Mesodermal cell (in vitro differentiated cells): ENCODE measurements around the gene CCDC102B.
"Not testable (repeated sequence)": the region's sequence is repeated elsewhere in the genome, so short reads cannot be mapped to it uniquely, and the experiment has no call there.

Experiments
- H3K27ac ChIP-seq: 2 replicates; pipeline ENCODE4 v1.7.0; 2013; ENCODE audit warnings: mild to moderate bottlenecking, low read depth, low read length, moderate library complexity; ENCODE audit not compliant: severe bottlenecking
- H3K36me3 ChIP-seq: 2 replicates; pipeline ENCODE4 v1.7.1; 2013; ENCODE audit warnings: mild to moderate bottlenecking, low read length, moderate library complexity; ENCODE audit not compliant: control insufficient read depth, insufficient read depth
- H3K4me1 ChIP-seq: one replicate; pipeline ENCODE4 v1.7.1; 2013; ENCODE audit warnings: mild to moderate bottlenecking, low read length; ENCODE audit not compliant: insufficient read depth, control insufficient read depth, poor library complexity, severe bottlenecking
- H3K4me3 ChIP-seq: 2 replicates; pipeline ENCODE4 v1.7.0; 2013; ENCODE audit warnings: low read length, control low read depth, mild to moderate bottlenecking; ENCODE audit not compliant: insufficient read depth, poor library complexity, severe bottlenecking; ENCODE audit errors: extremely low read depth
- H3K9me3 ChIP-seq: 2 replicates; pipeline ENCODE4 v1.7.1; 2013; ENCODE audit warnings: mild to moderate bottlenecking, low read length, moderate library complexity; ENCODE audit not compliant: control insufficient read depth
- WGBS, 2 experiments: methylation state at CpG; one replicate each; pipeline ENCODE4 v1.1.5; 2013; ENCODE audit warnings: missing lambda C conversion rate in 2 of 2; ENCODE audit not compliant: insufficient coverage in 2 of 2; 5-methylcytosine and 5-hydroxymethylcytosine counted together

CCDC102B gene

GRCh38 chr18:68848242-68848641, 50.4 kb downstream of the CCDC102B start:
- no CpG with 5 or more reads among the region's 1 CpG for WGBS, 2 experiments
- H3K4me1 ChIP-seq = no peaks in the 10 kb centered on the region
- no peak overlapping the region for H3K27ac ChIP-seq

GRCh38 chr18:68854786-68855391, 57.0 kb downstream of the CCDC102B start:
- H3K4me1 ChIP-seq = no peaks in the 10 kb centered on the region
- no peaks in the 10 kb centered on the region for H3K9me3 ChIP-seq
- H3K4me3 ChIP-seq = no peak overlapping the region
- H3K27ac ChIP-seq = no peak overlapping the region
- no peaks in the 10 kb centered on the region for H3K36me3 ChIP-seq
- 80 to 100% methylated on average over 1 of the region's 4 CpGs for WGBS, 2 experiments

More at GRCh38 chr18:68848242-68848641, 50.4 kb downstream of the CCDC102B start:
- Histone ChIP-seq H3K9me3 (no peaks in the 10 kb centered on the region), H3K4me3 (no peak overlapping the region), H3K36me3 (no peaks in the 10 kb centered on the region)

GRCh38 chr18:68855491-68855890, 57.6 kb downstream of the CCDC102B start:
- Histone ChIP-seq H3K27ac (no peak overlapping the region), H3K36me3 (no peaks in the 10 kb centered on the region), H3K4me3 (no peak overlapping the region), H3K9me3 (no peaks in the 10 kb centered on the region), H3K4me1 (no peaks in the 10 kb centered on the region)

GRCh38 chr18:68861365-68861764, 63.5 kb downstream of the CCDC102B start:
- H3K4me3 ChIP-seq = no peak overlapping the region
- H3K9me3 ChIP-seq = no peaks in the 10 kb centered on the region
- H3K36me3 ChIP-seq = no peaks in the 10 kb centered on the region
- no CpG with 5 or more reads among the region's 2 CpGs for WGBS, 2 experiments
- H3K27ac ChIP-seq = no peak overlapping the region
- H3K4me1 ChIP-seq = no peaks in the 10 kb centered on the region

GRCh38 chr18:68865021-68865420, 67.1 kb downstream of the CCDC102B start:
- Histone ChIP-seq H3K27ac (no peak overlapping the region), H3K4me3 (no peak overlapping the region), H3K4me1 (no peaks in the 10 kb centered on the region), H3K36me3 (no peaks in the 10 kb centered on the region), H3K9me3 (no peaks in the 10 kb centered on the region)
- no CpG with 5 or more reads among the region's 2 CpGs for WGBS, 2 experiments

- H3K4me3 ChIP-seq = no peak overlapping the region
- H3K36me3 ChIP-seq = no peaks in the 10 kb centered on the region
- H3K9me3 ChIP-seq = no peaks in the 10 kb centered on the region
- H3K4me1 ChIP-seq = no peaks in the 10 kb centered on the region
- no CpG with 5 or more reads among the region's 3 CpGs for WGBS, 2 experiments
- no peak overlapping the region for H3K27ac ChIP-seq
These were observed 67.6 kb downstream of the CCDC102B start for GRCh38 chr18:68865503-68865902.

- H3K4me1 ChIP-seq = no peaks in the 10 kb centered on the region
- H3K36me3 ChIP-seq = no peaks in the 10 kb centered on the region
- no peak overlapping the region for H3K27ac ChIP-seq
- WGBS, 2 experiments = 98 to 100% methylated on average over 3 to 4 of the region's 4 CpGs
- no peak overlapping the region for H3K4me3 ChIP-seq
- H3K9me3 ChIP-seq = no peaks in the 10 kb centered on the region
These were observed 75.1 kb downstream of the CCDC102B start for GRCh38 chr18:68873003-68873402.

GRCh38 chr18:68874361-68874760, 76.5 kb downstream of the CCDC102B start:
- H3K4me1 ChIP-seq = no peaks in the 10 kb centered on the region
- no peaks in the 10 kb centered on the region for H3K9me3 ChIP-seq
- 83 to 100% methylated on average over 1 of the region's 1 CpG for WGBS, 2 experiments
- no peaks in the 10 kb centered on the region for H3K36me3 ChIP-seq
- H3K27ac ChIP-seq = no peak overlapping the region
- H3K4me3 ChIP-seq = no peak overlapping the region

- not testable (repeated sequence) for H3K4me1 ChIP-seq, H3K36me3 ChIP-seq, H3K9me3 ChIP-seq, H3K4me3 ChIP-seq, H3K27ac ChIP-seq
- 95 to 100% methylated on average over 1 to 14 of the region's 21 CpGs for WGBS, 2 experiments
These were observed 82.1 kb downstream of the CCDC102B start for GRCh38 chr18:68879947-68880346.

GRCh38 chr18:68887410-68887809, 89.5 kb downstream of the CCDC102B start:
- Histone ChIP-seq H3K9me3 (no peaks in the 10 kb centered on the region), H3K4me1 (no peaks in the 10 kb centered on the region), H3K4me3 (no peak overlapping the region), H3K36me3 (no peaks in the 10 kb centered on the region), H3K27ac (no peak overlapping the region)
- WGBS, 2 experiments = 84 to 100% methylated on average over 2 to 3 of the region's 4 CpGs

- Histone ChIP-seq H3K4me1 (no peaks in the 10 kb centered on the region), H3K4me3 (no peak overlapping the region), H3K36me3 (no peaks in the 10 kb centered on the region), H3K9me3 (no peaks in the 10 kb centered on the region), H3K27ac (no peak overlapping the region)
- no CpG with 5 or more reads among the region's 1 CpG for WGBS, 2 experiments
These were observed 95.5 kb downstream of the CCDC102B start for GRCh38 chr18:68893354-68893753.
